ENCODE results near the gene PLA2G2C. TPM values are rescaled to one million over a fixed set of nuclear protein-coding genes. Genes with fewer than 3 reads are reported as not detected.

The PLA2G2C gene
- total RNA-seq, 1 donor from 2014 or later: not detected

DNA sequence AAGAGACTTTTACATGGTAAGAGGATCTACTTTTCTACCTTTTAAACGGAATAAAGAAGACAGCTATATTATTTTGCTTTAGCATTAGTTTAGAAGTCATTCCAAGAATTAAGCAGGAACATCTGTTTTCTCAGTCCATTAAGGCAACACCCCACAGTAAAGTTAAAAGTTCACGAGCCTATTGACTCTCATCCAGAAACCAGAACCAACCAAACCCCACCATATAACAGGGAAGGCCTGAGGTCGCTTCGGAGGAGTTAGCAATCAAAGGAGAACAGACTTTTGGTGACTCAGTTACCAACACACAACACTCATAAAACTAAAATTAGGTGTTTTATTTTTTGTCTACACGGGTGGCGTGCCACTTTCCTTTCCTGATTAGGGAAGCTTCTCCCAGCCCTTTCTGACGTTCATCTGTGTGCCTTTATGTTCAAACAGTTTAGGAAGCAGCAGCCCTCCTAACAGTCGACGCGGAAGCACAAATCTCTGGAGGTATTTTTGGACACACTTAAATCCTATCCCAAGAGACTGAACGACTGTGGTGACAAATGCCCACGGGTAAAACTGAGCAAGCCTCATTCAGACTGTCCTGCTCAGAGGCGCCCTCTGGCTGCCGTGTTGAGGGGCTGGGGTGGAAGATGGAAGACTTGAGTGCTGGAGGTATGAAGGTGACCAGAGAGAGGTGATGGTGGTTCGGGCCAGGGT is 8.6 kb upstream of the PLA2G2C start:
- H3K4me1 Mint-ChIP-seq: peaks cover 7% of the 10 kb centered on the region
- POLR2A ChIA-PET: no interaction called here
- no peaks in the 10 kb centered on the region for H3K36me3 Mint-ChIP-seq (ENCODE audit: low read depth)
- ATAC-seq (ENCODE audit: low read depth): peak; percentile 87
- no peak overlapping the region for H3K27ac Mint-ChIP-seq
- peaks cover 34% of the 10 kb centered on the region for H3K27me3 Mint-ChIP-seq
- intact Hi-C loops (cut with micrococcal nuclease): loop anchor here (1.0 kb wide), 4 partner anchors 43 to 277 kb away; no protein-coding TSS in a partner anchor
- CTCF ChIA-PET: interaction anchor here (1.0 to 3.8 kb wide), 14 partner anchors 15 to 428 kb away, joined by 3 to 23 read pairs (median 5); no protein-coding TSS in a partner anchor
- no peak overlapping the region for H3K4me3 Mint-ChIP-seq
- DNase-seq: peak; percentile 54
- TF ChIP-seq, protein P1, sequence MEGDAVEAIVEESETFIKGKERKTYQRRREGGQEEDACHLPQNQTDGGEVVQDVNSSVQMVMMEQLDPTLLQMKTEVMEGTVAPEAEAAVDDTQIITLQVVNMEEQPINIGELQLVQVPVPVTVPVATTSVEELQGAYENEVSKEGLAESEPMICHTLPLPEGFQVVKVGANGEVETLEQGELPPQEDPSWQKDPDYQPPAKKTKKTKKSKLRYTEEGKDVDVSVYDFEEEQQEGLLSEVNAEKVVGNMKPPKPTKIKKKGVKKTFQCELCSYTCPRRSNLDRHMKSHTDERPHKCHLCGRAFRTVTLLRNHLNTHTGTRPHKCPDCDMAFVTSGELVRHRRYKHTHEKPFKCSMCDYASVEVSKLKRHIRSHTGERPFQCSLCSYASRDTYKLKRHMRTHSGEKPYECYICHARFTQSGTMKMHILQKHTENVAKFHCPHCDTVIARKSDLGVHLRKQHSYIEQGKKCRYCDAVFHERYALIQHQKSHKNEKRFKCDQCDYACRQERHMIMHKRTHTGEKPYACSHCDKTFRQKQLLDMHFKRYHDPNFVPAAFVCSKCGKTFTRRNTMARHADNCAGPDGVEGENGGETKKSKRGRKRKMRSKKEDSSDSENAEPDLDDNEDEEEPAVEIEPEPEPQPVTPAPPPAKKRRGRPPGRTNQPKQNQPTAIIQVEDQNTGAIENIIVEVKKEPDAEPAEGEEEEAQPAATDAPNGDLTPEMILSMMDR (IDR thresholded peaks at IDR 0.05): peak; percentile 56
- no peaks in the 10 kb centered on the region for H3K9me3 Mint-ChIP-seq

DNA sequence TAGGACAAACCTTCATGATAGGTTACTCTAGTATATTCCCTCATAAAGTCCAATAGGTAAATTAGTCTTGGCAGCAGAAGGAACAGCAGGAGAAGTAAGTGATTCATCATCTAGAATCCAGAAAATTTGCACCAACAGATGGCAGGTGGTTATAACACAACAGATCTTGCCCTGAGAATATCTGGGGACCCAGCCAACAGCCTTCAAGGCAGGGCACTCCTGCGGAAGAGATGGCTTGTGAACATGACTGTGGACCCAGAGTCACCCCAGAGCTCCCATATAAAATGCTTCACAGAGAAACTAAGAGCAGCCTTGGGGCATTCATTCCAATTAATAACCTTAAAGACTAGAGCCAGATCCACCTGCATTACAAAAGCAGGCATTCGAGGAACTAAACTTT is 7.9 kb upstream of the PLA2G2C start:
- DNase-seq: no peak
- no peak overlapping the region for H3K4me3 Mint-ChIP-seq
- TF ChIP-seq, protein P1 (IDR thresholded peaks at IDR 0.05): no peak
- H3K27me3 Mint-ChIP-seq: peaks cover 36% of the 10 kb centered on the region
- no peak overlapping the region for H3K27ac Mint-ChIP-seq
- ChIA-PET CTCF (interaction anchor here (0.6 to 3.8 kb wide), 11 partner anchors 12 to 276 kb away, joined by 3 to 23 read pairs (median 6); no protein-coding TSS in a partner anchor), POLR2A (no interaction called here)
- H3K9me3 Mint-ChIP-seq: no peaks in the 10 kb centered on the region
- H3K4me1 Mint-ChIP-seq: peaks cover 7% of the 10 kb centered on the region
- intact Hi-C loops (cut with micrococcal nuclease): no loop called here
- no peak for ATAC-seq (ENCODE audit: low read depth)
- no peaks in the 10 kb centered on the region for H3K36me3 Mint-ChIP-seq (ENCODE audit: low read depth)

DNA sequence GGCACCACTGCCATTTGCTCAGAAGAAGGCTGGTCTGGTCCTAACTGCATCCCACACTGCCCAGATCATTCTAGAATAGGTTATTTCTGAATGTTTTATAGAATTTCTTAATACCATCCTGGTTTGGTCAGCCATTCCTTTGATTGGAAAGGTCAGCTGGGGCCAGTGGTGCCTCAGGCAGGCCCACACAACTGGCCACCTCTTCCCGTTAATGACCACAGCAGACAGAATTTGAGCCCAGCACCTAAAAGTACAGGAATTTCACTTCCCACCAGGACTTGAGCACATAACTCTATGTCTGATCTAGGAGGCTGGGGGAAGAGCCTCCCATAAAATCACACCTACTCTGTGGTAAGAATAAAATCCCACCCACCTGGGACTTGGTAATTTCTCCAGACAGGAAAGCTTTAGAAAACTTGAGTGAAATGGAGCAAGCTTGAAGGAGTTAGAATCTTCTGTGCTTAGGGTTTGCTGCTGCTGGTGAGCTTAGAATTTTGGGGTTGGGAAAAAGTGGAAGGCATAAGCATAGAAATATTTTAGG is 6.6 kb upstream of the PLA2G2C start:
- no peak for ATAC-seq (ENCODE audit: low read depth)
- DNase-seq: no peak
- intact Hi-C loops (cut with micrococcal nuclease): no loop called here
- CTCF ChIA-PET: interaction anchor here (1.3 to 3.8 kb wide), 7 partner anchors 11 to 273 kb away, joined by 3 to 16 read pairs (median 6); no protein-coding TSS in a partner anchor
- Mint-ChIP-seq H3K27me3 (peaks cover 44% of the 10 kb centered on the region), H3K36me3 (ENCODE audit: low read depth) (no peaks in the 10 kb centered on the region), H3K27ac (no peak overlapping the region), H3K4me1 (peaks cover 7% of the 10 kb centered on the region), H3K9me3 (no peaks in the 10 kb centered on the region), H3K4me3 (no peak overlapping the region)
- TF ChIP-seq, protein P1 (IDR thresholded peaks at IDR 0.05): no peak
- POLR2A ChIA-PET: no interaction called here

DNA sequence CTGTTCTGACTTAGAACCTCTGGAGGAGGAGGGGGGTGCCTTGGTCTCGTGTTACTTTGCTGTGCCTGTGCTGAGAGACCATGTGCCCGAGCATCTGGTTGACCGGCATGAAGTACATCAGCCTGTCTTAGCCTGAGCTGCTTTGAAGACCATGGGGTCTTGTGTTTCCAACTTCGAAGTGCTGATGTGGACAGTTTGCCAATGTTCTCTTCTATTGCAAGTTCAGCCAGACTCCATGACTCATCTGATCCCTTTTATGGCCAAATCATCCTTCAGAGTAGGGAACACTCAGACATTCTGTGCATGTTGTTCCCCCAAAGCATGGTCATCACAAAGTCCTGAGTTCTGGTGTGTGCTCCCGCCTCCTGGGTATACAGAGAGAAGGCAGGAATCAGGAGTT is 6.0 kb upstream of the PLA2G2C start:
- Mint-ChIP-seq H3K36me3 (ENCODE audit: low read depth) (no peaks in the 10 kb centered on the region), H3K27me3 (peaks cover 47% of the 10 kb centered on the region), H3K4me1 (peaks cover 7% of the 10 kb centered on the region), H3K9me3 (no peaks in the 10 kb centered on the region), H3K27ac (no peak overlapping the region), H3K4me3 (no peak overlapping the region)
- TF ChIP-seq, protein P1 (IDR thresholded peaks at IDR 0.05): no peak
- ATAC-seq (ENCODE audit: low read depth) (no peak), DNase-seq (no peak)
- CTCF ChIA-PET: interaction anchor here (0.9 to 3.8 kb wide), 3 partner anchors 41 to 218 kb away, joined by 3 to 16 read pairs (median 3); no protein-coding TSS in a partner anchor
- intact Hi-C loops (cut with micrococcal nuclease): no loop called here
- POLR2A ChIA-PET: no interaction called here

DNA sequence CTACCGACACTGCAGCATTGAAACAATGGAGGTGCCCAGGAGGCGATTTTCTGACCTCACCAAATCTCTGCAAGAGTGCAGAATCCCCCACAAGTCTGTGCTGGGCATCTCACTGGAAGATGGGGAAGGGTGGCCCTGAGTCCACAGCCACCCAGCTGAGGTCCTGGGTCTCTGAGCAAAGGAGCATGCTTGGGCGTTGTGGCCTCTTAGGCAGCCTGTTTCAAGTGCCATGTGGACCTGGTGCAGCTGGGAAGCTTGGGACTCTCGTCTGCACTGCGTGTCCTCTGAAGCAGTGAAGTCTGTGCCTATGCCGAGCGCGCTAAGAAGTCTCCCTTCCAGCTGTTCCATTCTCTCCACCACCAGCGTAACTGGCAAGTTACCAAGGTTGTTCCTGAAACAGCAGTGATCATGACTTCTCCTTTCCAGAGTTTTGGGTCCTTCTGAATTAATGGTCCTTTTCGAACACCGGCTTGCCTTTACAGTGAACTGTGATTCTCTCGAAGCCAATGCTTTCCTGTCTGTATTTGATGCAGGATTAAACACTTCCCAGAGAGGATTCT is 5.0 kb upstream of the PLA2G2C start:
- DNase-seq: no peak
- Mint-ChIP-seq H3K27me3 (peaks cover 50% of the 10 kb centered on the region), H3K27ac (no peak overlapping the region), H3K4me1 (peaks cover 12% of the 10 kb centered on the region), H3K4me3 (no peak overlapping the region), H3K9me3 (no peaks in the 10 kb centered on the region), H3K36me3 (ENCODE audit: low read depth) (no peaks in the 10 kb centered on the region)
- POLR2A ChIA-PET: no interaction called here
- TF ChIP-seq, protein P1 (IDR thresholded peaks at IDR 0.05): no peak
- intact Hi-C loops (cut with micrococcal nuclease): no loop called here
- ATAC-seq (ENCODE audit: low read depth): no peak
- CTCF ChIA-PET: interaction anchor here (1.1 kb wide), 1 partner anchor 40 kb away, joined by 3 read pairs; no protein-coding TSS in a partner anchor

Measured in activated B cell treated with CpG ODN at 0.5 μM for 24 hours (primary cell).